NB4 (cell line): ENCODE data around the gene AP2A2.

ENCODE experiments used
- CTCF ChIP-seq: IDR thresholded peaks from one replicate; pipeline ENCODE4 v1.5.1; 2012; ENCODE audit warnings: low read depth, low read length
- MAX ChIP-seq: IDR thresholded peaks from 2 replicates; pipeline ENCODE4 v1.6.1; 2011; ENCODE audit warnings: low read depth, low read length
- MYC ChIP-seq: IDR thresholded peaks from 2 replicates; pipeline ENCODE4 v1.6.1; 2011; ENCODE audit warnings: low read depth, low read length
- POLR2A ChIP-seq: IDR thresholded peaks from 2 replicates; pipeline ENCODE4 v1.6.1; 2011; ENCODE audit warnings: mild to moderate bottlenecking; ENCODE audit not compliant: insufficient read length; ENCODE audit errors: extremely low read depth

- TF ChIP-seq MAX (no peak), POLR2A (no peak), MYC (no peak), CTCF (no peak)
These were observed 87.3 kb downstream of the AP2A2 start for GRCh38 chr11:1012740-1013630.
